Measurements from ENCODE around the gene FAM222A. TPM values are rescaled to one million over a fixed set of nuclear protein-coding genes. Genes with fewer than 3 reads are reported as not detected.

Gene FAM222A
- total RNA-seq, 1 donor from 2014 or later: 6.2 TPM

GRCh38 chr12:109792992-109793391 lies 79.4 kb downstream of the FAM222A start:
- no peak for TF ChIP-seq CTCF (IDR thresholded peaks at IDR 0.05)
- intact Hi-C loops (cut with DNase I): no loop called here
- no peak for DNase-seq
- Histone ChIP-seq H3K27me3 (no peaks in the 10 kb centered on the region), H3K27ac (no peak overlapping the region), H3K4me1 (no peaks in the 10 kb centered on the region), H3K4me3 (no peak overlapping the region), H3K36me3 (no peaks in the 10 kb centered on the region), H3K9me3 (no peaks in the 10 kb centered on the region)
- no peak for ATAC-seq

DNA sequence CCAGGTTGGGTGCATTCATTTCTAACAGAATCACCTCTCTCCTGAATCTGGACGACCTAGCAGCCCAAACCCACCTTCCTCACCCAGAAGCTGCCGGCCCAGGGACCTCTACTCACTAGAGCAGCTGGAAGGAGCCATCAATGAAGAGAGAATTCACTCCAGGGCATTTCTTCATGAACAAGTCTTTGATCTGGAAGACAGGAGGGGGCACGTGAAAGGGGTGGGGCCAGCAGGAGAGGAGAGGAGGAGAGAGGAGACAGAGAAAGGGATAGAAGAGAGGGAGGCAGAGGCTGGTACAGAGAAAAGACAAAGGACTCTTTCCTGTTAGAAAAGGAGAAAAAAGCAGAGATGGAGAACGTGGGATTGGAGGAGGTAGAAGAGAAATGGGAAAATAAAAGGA lies 79.8 kb downstream of the FAM222A start:
- DNase-seq (no peak), ATAC-seq (no peak)
- no peaks in the 10 kb centered on the region for H3K27me3 ChIP-seq
- intact Hi-C loops (cut with DNase I): no loop called here
- H3K4me3 ChIP-seq: no peak overlapping the region
- TF ChIP-seq CTCF (IDR thresholded peaks at IDR 0.05): no peak
- H3K27ac ChIP-seq: no peak overlapping the region
- no peaks in the 10 kb centered on the region for H3K9me3 ChIP-seq
- no peaks in the 10 kb centered on the region for H3K4me1 ChIP-seq
- H3K36me3 ChIP-seq: no peaks in the 10 kb centered on the region

GRCh38 chr12:109793826-109794501 lies 80.3 kb downstream of the FAM222A start:
- Histone ChIP-seq H3K27me3 (no peaks in the 10 kb centered on the region), H3K4me1 (no peaks in the 10 kb centered on the region), H3K27ac (no peak overlapping the region), H3K4me3 (no peak overlapping the region), H3K36me3 (no peaks in the 10 kb centered on the region), H3K9me3 (no peaks in the 10 kb centered on the region)
- TF ChIP-seq CTCF (IDR thresholded peaks at IDR 0.05): no peak
- intact Hi-C loops (cut with DNase I): no loop called here
- ATAC-seq: no peak
- DNase-seq: no peak

GRCh38 chr12:109795023-109795422 lies 81.4 kb downstream of the FAM222A start:
- no peak for TF ChIP-seq CTCF (IDR thresholded peaks at IDR 0.05)
- H3K27me3 ChIP-seq: no peaks in the 10 kb centered on the region

GRCh38 chr12:109796057-109796456 lies 82.4 kb downstream of the FAM222A start:
- ATAC-seq: no peak
- no peak for TF ChIP-seq CTCF (IDR thresholded peaks at IDR 0.05)

More at GRCh38 chr12:109795023-109795422, 81.4 kb downstream of the FAM222A start:
- no peak for DNase-seq
- H3K4me1 ChIP-seq: no peaks in the 10 kb centered on the region
- intact Hi-C loops (cut with DNase I): no loop called here
- no peak for ATAC-seq
- H3K27ac ChIP-seq: no peak overlapping the region
- no peak overlapping the region for H3K4me3 ChIP-seq
- H3K9me3 ChIP-seq: no peaks in the 10 kb centered on the region
- H3K36me3 ChIP-seq: no peaks in the 10 kb centered on the region

More at GRCh38 chr12:109796057-109796456, 82.4 kb downstream of the FAM222A start:
- H3K4me3 ChIP-seq: no peak overlapping the region
- intact Hi-C loops (cut with DNase I): no loop called here
- no peak overlapping the region for H3K27ac ChIP-seq
- H3K27me3 ChIP-seq: no peaks in the 10 kb centered on the region
- no peak for DNase-seq
- no peaks in the 10 kb centered on the region for H3K9me3 ChIP-seq
- no peaks in the 10 kb centered on the region for H3K36me3 ChIP-seq
- no peaks in the 10 kb centered on the region for H3K4me1 ChIP-seq
